ENCODE results near the gene KCNIP1. TPM values are rescaled to one million over a fixed set of nuclear protein-coding genes. Genes with fewer than 3 reads are reported as not detected.

KCNIP1 gene
- polyA plus RNA-seq, 1 donor from 2014 or later: 13.8 TPM

GRCh38 chr5:170499621-170500020 is 4.2 kb upstream of the KCNIP1 start:
- Histone ChIP-seq H3F3A (ENCODE audit: insufficient read depth, low read length, poor library complexity, severe bottlenecking) (no peaks in the 10 kb centered on the region), H3K4me2 (ENCODE audit: low read length) (no peak overlapping the region), H4K20me1 (ENCODE audit: insufficient read depth) (no peaks in the 10 kb centered on the region), H3K79me2 (replicated peaks; ENCODE audit: insufficient read depth, low read length) (no peaks in the 10 kb centered on the region), H3K9me2 (ENCODE audit: insufficient read depth, low read length) (no peaks in the 10 kb centered on the region), H3K9ac (ENCODE audit: low read length) (no peak overlapping the region), H3K9me3 (ENCODE audit: low read length) (no peaks in the 10 kb centered on the region), H3K36me3 (ENCODE audit: insufficient read depth, low read length) (no peaks in the 10 kb centered on the region), H3K27ac (ENCODE audit: low read length) (no peak overlapping the region), H2AFZ (ENCODE audit: low read depth, low read length) (no peak overlapping the region), H3K27me3 (ENCODE audit: insufficient read depth, low read depth, low read length) (no peaks in the 10 kb centered on the region), H3K4me3 (ENCODE audit: low read length) (no peak overlapping the region)
- TF ChIP-seq SMC3 (conservative IDR thresholded peaks at IDR 0.05; ENCODE audit: poor library complexity) (no peak), TAF1 (IDR thresholded peaks at IDR 0.05; ENCODE audit: low read depth) (no peak), RAD21 (conservative IDR thresholded peaks at IDR 0.05) (no peak), EP300 (conservative IDR thresholded peaks at IDR 0.05; ENCODE audit: poor library complexity, severe bottlenecking) (no peak), MXI1 (conservative IDR thresholded peaks at IDR 0.05; ENCODE audit: poor library complexity, severe bottlenecking) (no peak), EZH2 (IDR thresholded peaks at IDR 0.05; ENCODE audit: borderline replicate concordance, insufficient read depth, low read length, poor library complexity, severe bottlenecking) (no peak), POLR2AphosphoS5 (IDR thresholded peaks at IDR 0.05) (no peak)
- TF ChIP-seq, protein P1, sequence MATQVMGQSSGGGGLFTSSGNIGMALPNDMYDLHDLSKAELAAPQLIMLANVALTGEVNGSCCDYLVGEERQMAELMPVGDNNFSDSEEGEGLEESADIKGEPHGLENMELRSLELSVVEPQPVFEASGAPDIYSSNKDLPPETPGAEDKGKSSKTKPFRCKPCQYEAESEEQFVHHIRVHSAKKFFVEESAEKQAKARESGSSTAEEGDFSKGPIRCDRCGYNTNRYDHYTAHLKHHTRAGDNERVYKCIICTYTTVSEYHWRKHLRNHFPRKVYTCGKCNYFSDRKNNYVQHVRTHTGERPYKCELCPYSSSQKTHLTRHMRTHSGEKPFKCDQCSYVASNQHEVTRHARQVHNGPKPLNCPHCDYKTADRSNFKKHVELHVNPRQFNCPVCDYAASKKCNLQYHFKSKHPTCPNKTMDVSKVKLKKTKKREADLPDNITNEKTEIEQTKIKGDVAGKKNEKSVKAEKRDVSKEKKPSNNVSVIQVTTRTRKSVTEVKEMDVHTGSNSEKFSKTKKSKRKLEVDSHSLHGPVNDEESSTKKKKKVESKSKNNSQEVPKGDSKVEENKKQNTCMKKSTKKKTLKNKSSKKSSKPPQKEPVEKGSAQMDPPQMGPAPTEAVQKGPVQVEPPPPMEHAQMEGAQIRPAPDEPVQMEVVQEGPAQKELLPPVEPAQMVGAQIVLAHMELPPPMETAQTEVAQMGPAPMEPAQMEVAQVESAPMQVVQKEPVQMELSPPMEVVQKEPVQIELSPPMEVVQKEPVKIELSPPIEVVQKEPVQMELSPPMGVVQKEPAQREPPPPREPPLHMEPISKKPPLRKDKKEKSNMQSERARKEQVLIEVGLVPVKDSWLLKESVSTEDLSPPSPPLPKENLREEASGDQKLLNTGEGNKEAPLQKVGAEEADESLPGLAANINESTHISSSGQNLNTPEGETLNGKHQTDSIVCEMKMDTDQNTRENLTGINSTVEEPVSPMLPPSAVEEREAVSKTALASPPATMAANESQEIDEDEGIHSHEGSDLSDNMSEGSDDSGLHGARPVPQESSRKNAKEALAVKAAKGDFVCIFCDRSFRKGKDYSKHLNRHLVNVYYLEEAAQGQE (IDR thresholded peaks at IDR 0.05; ENCODE audit: borderline replicate concordance): no peak

DNA sequence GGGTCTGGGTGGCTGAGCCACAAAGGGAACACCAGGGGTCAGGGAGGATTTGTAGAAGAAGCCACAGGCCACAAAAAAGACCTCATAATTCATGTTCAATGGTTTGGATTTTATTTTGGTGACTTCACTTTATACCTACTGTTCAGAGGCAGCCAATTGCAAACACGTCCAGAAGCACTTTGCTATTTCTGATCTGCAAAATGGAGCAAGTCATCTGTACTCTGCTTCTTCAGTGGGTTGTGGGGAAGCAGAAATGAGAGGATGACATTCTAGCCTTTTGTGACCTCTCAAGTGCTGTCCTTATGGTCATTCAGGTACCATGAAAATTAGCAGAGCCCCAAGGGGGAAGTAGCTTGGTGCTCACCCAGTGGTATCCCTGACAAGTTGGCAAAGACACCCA is 2.5 kb upstream of the KCNIP1 start:
- Histone ChIP-seq H3K4me2 (ENCODE audit: low read length) (no peak overlapping the region), H3K27ac (ENCODE audit: low read length) (no peak overlapping the region), H3K27me3 (ENCODE audit: insufficient read depth, low read depth, low read length) (no peaks in the 10 kb centered on the region), H3K9me3 (ENCODE audit: low read length) (no peaks in the 10 kb centered on the region), H4K20me1 (ENCODE audit: insufficient read depth) (no peaks in the 10 kb centered on the region), H3F3A (ENCODE audit: insufficient read depth, low read length, poor library complexity, severe bottlenecking) (no peaks in the 10 kb centered on the region), H2AFZ (ENCODE audit: low read depth, low read length) (no peak overlapping the region), H3K4me3 (ENCODE audit: low read length) (no peak overlapping the region), H3K79me2 (replicated peaks; ENCODE audit: insufficient read depth, low read length) (no peaks in the 10 kb centered on the region), H3K36me3 (ENCODE audit: insufficient read depth, low read length) (no peaks in the 10 kb centered on the region), H3K9me2 (ENCODE audit: insufficient read depth, low read length) (no peaks in the 10 kb centered on the region), H3K9ac (ENCODE audit: low read length) (no peak overlapping the region)
- TF ChIP-seq, protein P1 (IDR thresholded peaks at IDR 0.05; ENCODE audit: borderline replicate concordance): no peak
- TF ChIP-seq EZH2 (IDR thresholded peaks at IDR 0.05; ENCODE audit: borderline replicate concordance, insufficient read depth, low read length, poor library complexity, severe bottlenecking) (no peak), RAD21 (conservative IDR thresholded peaks at IDR 0.05) (no peak), TAF1 (IDR thresholded peaks at IDR 0.05; ENCODE audit: low read depth) (no peak), EP300 (conservative IDR thresholded peaks at IDR 0.05; ENCODE audit: poor library complexity, severe bottlenecking) (no peak), SMC3 (conservative IDR thresholded peaks at IDR 0.05; ENCODE audit: poor library complexity) (no peak), POLR2AphosphoS5 (IDR thresholded peaks at IDR 0.05) (no peak), MXI1 (conservative IDR thresholded peaks at IDR 0.05; ENCODE audit: poor library complexity, severe bottlenecking) (no peak)
- TF ChIP-seq, protein P2, sequence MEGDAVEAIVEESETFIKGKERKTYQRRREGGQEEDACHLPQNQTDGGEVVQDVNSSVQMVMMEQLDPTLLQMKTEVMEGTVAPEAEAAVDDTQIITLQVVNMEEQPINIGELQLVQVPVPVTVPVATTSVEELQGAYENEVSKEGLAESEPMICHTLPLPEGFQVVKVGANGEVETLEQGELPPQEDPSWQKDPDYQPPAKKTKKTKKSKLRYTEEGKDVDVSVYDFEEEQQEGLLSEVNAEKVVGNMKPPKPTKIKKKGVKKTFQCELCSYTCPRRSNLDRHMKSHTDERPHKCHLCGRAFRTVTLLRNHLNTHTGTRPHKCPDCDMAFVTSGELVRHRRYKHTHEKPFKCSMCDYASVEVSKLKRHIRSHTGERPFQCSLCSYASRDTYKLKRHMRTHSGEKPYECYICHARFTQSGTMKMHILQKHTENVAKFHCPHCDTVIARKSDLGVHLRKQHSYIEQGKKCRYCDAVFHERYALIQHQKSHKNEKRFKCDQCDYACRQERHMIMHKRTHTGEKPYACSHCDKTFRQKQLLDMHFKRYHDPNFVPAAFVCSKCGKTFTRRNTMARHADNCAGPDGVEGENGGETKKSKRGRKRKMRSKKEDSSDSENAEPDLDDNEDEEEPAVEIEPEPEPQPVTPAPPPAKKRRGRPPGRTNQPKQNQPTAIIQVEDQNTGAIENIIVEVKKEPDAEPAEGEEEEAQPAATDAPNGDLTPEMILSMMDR (IDR thresholded peaks at IDR 0.05; ENCODE audit: poor library complexity, severe bottlenecking): no peak
